ENCODE data around the gene PXMP4.

PXMP4 gene

GRCh38 chr20:33675136-33675959 lies 44.8 kb downstream of the PXMP4 start:
- Histone ChIP-seq H3K27ac (ENCODE audit: extremely low read depth, low read depth, low read length) (no peak overlapping the region), H3K36me3 (ENCODE audit: control insufficient read depth in 2 of 2, insufficient read depth in 1 of 2, low read length in 2 of 2) (peaks cover 13 to 67% of the 10 kb centered on the region in 2 experiments; a peak in 2 of 3 replicates), H3K4me1 (ENCODE audit: control insufficient read depth, insufficient read depth, low read length) (peaks cover 4% of the 10 kb centered on the region; the same call in 1 of the 2 replicates), H3K9me3 (ENCODE audit: control insufficient read depth, insufficient read depth, low read depth, low read length) (no peaks in the 10 kb centered on the region), H3K4me3 (ENCODE audit: low read depth, low read length) (no peak overlapping the region)
- ChIA-PET POLR2A (interaction anchor here (0.9 to 2.5 kb wide), 3 partner anchors 9 to 12 kb away, joined by 3 to 11 read pairs (median 9); partner anchors contain the start of gene ACTL10), CTCF (no interaction called here)
- no peak for TF ChIP-seq KLF7 (tag by site-specific recombination; IDR thresholded peaks at IDR 0.05; ENCODE audit: borderline replicate concordance)
- TF ChIP-seq KLF10 (tag by site-specific recombination; IDR thresholded peaks at IDR 0.05) = no peak
- TF ChIP-seq WT1 (tag by site-specific recombination; IDR thresholded peaks at IDR 0.05) = 0 out of 2 replicates have a peak, but pooled peaks have one; percentile 40
- peak; percentile 18 for TF ChIP-seq ZBTB17 (tag by site-specific recombination; IDR thresholded peaks at IDR 0.05)
- TF ChIP-seq ZBTB20 (tag by site-specific recombination; IDR thresholded peaks at IDR 0.05) = peak; percentile 86
- peak; percentile 93 for TF ChIP-seq ZNF600 (tag by site-specific recombination; IDR thresholded peaks at IDR 0.05)
- TF ChIP-seq ZSCAN16 (tag by site-specific recombination; IDR thresholded peaks at IDR 0.05) = no peak
- TF ChIP-seq ZNF366 (tag by site-specific recombination; conservative IDR thresholded peaks at IDR 0.05) = peak; percentile 7; the same call in 1 of the 2 replicates
- peak; percentile 9; the same call in 1 of the 2 replicates for TF ChIP-seq SP3 (tag by site-specific recombination; IDR thresholded peaks at IDR 0.05)
- no peak for TF ChIP-seq BCL11B (tag by site-specific recombination; IDR thresholded peaks at IDR 0.05; ENCODE audit: low read depth)
- TF ChIP-seq INSM2 (tag by site-specific recombination; IDR thresholded peaks at IDR 0.05) = no peak
- TF ChIP-seq ZIC2 (tag by site-specific recombination; IDR thresholded peaks at IDR 0.05) = peak; percentile 20; the same call in 1 of the 2 replicates
- TF ChIP-seq GLIS2 (tag by site-specific recombination; IDR thresholded peaks at IDR 0.05) = peak; percentile 82
- no peak for TF ChIP-seq ZNF596 (tag by site-specific recombination; IDR thresholded peaks at IDR 0.05)
- peak; percentile 98 for TF ChIP-seq GLIS1 (tag by site-specific recombination; IDR thresholded peaks at IDR 0.05)
- TF ChIP-seq SCRT2 (tag by site-specific recombination; IDR thresholded peaks at IDR 0.05) = no peak
- TF ChIP-seq SP2 (tag by site-specific recombination; IDR thresholded peaks at IDR 0.05) = peak; percentile 30
- TF ChIP-seq, protein P1, sequence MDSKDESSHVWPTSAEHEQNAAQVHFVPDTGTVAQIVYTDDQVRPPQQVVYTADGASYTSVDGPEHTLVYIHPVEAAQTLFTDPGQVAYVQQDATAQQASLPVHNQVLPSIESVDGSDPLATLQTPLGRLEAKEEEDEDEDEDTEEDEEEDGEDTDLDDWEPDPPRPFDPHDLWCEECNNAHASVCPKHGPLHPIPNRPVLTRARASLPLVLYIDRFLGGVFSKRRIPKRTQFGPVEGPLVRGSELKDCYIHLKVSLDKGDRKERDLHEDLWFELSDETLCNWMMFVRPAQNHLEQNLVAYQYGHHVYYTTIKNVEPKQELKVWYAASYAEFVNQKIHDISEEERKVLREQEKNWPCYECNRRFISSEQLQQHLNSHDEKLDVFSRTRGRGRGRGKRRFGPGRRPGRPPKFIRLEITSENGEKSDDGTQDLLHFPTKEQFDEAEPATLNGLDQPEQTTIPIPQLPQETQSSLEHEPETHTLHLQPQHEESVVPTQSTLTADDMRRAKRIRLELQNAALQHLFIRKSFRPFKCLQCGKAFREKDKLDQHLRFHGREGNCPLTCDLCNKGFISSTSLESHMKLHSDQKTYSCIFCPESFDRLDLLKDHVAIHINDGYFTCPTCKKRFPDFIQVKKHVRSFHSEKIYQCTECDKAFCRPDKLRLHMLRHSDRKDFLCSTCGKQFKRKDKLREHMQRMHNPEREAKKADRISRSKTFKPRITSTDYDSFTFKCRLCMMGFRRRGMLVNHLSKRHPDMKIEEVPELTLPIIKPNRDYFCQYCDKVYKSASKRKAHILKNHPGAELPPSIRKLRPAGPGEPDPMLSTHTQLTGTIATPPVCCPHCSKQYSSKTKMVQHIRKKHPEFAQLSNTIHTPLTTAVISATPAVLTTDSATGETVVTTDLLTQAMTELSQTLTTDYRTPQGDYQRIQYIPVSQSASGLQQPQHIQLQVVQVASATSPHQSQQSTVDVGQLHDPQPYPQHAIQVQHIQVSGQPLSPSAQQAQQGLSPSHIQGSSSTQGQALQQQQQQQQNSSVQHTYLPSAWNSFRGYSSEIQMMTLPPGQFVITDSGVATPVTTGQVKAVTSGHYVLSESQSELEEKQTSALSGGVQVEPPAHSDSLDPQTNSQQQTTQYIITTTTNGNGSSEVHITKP (tag by site-specific recombination; IDR thresholded peaks at IDR 0.05) = peak; percentile 71
- TF ChIP-seq KLF16 (tag by site-specific recombination; IDR thresholded peaks at IDR 0.05) = no peak
- no peak for TF ChIP-seq ZNF37A (tag by site-specific recombination; IDR thresholded peaks at IDR 0.05)

All from HEK293 (cell line).